ENCODE results near the gene CASTOR1.

DNA sequence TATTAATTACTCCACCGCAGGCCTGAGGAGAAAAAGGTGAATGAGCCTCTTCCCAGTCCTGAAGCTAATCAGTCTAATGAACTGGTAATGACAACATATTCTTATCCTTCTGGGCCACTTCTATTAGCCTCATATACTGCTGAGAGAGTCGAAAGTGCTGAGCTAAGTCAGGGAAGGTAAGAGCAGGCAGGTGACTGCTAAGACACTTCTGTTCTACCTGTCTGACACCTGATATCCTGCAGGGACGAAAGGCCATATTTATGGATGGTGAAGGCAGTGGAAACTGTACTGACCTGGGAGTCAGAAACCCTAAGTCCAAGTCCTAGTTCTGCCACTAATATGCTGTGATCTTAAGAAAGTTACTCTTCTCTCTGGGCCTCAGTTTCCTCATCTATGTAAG, 33.9 kb upstream of the CASTOR1 start:
- TF ChIP-seq CTCF (conservative IDR thresholded peaks at IDR 0.05) (no peak), EZH2 (IDR thresholded peaks at IDR 0.05; ENCODE audit: low read depth) (no peak)

Data from PC-9 (cell line).